Glomerular visceral epithelial cell (primary cell): ENCODE results near the gene PRF1.

Source experiments
- DNase-seq: peaks from one replicate; pipeline ENCODE4 v3.0.0-alpha.2; 2016; ENCODE audit errors: extremely low spot score

The PRF1 gene

GRCh38 chr10:70576803-70577517 lies 25.6 kb downstream of the PRF1 start:
- peak; percentile 27 for DNase-seq

- DNase-seq, result peak; percentile 84
Measured at GRCh38 chr10:70575874-70576802, 26.4 kb downstream of the PRF1 start.

GRCh38 chr10:70575486-70575873 lies 27.1 kb downstream of the PRF1 start:
- no peak for DNase-seq

- DNase-seq, result no peak
Measured at GRCh38 chr10:70573599-70574506, 28.7 kb downstream of the PRF1 start.

- DNase-seq, result no peak
Measured at GRCh38 chr10:70571636-70572439, 30.7 kb downstream of the PRF1 start.

- no peak for DNase-seq
Measured at GRCh38 chr10:70571236-70571635, 31.3 kb downstream of the PRF1 start.

GRCh38 chr10:70568781-70569495 lies 33.6 kb downstream of the PRF1 start:
- DNase-seq, result no peak

- DNase-seq, result no peak
Measured at GRCh38 chr10:70568113-70568512, 34.4 kb downstream of the PRF1 start.

GRCh38 chr10:70567603-70568002 lies 34.9 kb downstream of the PRF1 start:
- DNase-seq, result no peak

GRCh38 chr10:70566515-70567290 lies 35.8 kb downstream of the PRF1 start:
- no peak for DNase-seq

GRCh38 chr10:70565556-70566514 lies 36.7 kb downstream of the PRF1 start:
- DNase-seq, result no peak

GRCh38 chr10:70564901-70565351 lies 37.6 kb downstream of the PRF1 start:
- no peak for DNase-seq

GRCh38 chr10:70564113-70564725 lies 38.3 kb downstream of the PRF1 start:
- no peak for DNase-seq

GRCh38 chr10:70563230-70563629 lies 39.3 kb downstream of the PRF1 start:
- no peak for DNase-seq

- no peak for DNase-seq
Measured at GRCh38 chr10:70562036-70562755, 40.3 kb downstream of the PRF1 start.

- DNase-seq, result no peak
Measured at GRCh38 chr10:70561558-70561957, 41.0 kb downstream of the PRF1 start.

GRCh38 chr10:70561070-70561469 lies 41.5 kb downstream of the PRF1 start:
- DNase-seq, result no peak
